ENCODE data around the gene PALM. TPM values are rescaled to one million over a fixed set of nuclear protein-coding genes. Genes with fewer than 3 reads are reported as not detected.
"Not testable (repeated sequence)": the region's sequence is repeated elsewhere in the genome, so short reads cannot be mapped to it uniquely, and the experiment has no call there.

PALM gene
- total RNA-seq, 1 experiment from 2014 or later: 0.83 TPM

DNA sequence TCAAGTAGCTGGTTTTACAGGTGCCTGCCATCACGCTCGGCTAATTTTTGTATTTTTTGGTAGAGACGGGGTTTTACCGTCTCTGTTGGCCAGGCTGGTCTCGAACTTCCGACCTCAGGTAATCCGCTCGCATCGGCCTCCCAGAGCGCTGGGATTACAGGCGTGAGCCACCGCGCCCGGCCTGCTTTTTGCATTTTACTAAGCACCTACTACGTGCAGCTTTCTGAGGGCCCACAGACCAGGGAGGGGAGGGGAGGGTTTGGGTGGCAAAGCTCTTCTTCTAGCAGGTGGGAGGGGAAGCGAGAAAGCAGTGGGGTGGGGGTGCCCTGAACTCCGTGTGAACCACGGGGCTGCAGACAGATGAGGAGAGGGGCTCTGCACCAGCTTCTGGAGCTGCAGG, 15.0 kb downstream of the PALM start:
- H3K4me3 Mint-ChIP-seq (ENCODE audit: low read depth, unreplicated experiment): no peak overlapping the region
- intact Hi-C loops (cut with micrococcal nuclease; ENCODE audit: unreplicated experiment): no loop called here
- no TSS peak for BruUV-seq (replicated peaks)
- no peak for DNase-seq
- CTCF ChIA-PET: no interaction called here
- no peaks in the 10 kb centered on the region for H3K4me1 Mint-ChIP-seq (ENCODE audit: low read depth, unreplicated experiment)
- TF ChIP-seq, protein P1, sequence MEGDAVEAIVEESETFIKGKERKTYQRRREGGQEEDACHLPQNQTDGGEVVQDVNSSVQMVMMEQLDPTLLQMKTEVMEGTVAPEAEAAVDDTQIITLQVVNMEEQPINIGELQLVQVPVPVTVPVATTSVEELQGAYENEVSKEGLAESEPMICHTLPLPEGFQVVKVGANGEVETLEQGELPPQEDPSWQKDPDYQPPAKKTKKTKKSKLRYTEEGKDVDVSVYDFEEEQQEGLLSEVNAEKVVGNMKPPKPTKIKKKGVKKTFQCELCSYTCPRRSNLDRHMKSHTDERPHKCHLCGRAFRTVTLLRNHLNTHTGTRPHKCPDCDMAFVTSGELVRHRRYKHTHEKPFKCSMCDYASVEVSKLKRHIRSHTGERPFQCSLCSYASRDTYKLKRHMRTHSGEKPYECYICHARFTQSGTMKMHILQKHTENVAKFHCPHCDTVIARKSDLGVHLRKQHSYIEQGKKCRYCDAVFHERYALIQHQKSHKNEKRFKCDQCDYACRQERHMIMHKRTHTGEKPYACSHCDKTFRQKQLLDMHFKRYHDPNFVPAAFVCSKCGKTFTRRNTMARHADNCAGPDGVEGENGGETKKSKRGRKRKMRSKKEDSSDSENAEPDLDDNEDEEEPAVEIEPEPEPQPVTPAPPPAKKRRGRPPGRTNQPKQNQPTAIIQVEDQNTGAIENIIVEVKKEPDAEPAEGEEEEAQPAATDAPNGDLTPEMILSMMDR (IDR thresholded peaks at IDR 0.05; ENCODE audit: unreplicated experiment): no peak
- no peak overlapping the region for H3K27ac Mint-ChIP-seq (ENCODE audit: unreplicated experiment)
- peaks cover 5% of the 10 kb centered on the region for H3K27me3 Mint-ChIP-seq (ENCODE audit: unreplicated experiment)
- peaks cover 8% of the 10 kb centered on the region for H3K36me3 Mint-ChIP-seq (ENCODE audit: insufficient read depth, unreplicated experiment)
- no peaks in the 10 kb centered on the region for H3K9me3 Mint-ChIP-seq (ENCODE audit: low read depth, unreplicated experiment)

DNA sequence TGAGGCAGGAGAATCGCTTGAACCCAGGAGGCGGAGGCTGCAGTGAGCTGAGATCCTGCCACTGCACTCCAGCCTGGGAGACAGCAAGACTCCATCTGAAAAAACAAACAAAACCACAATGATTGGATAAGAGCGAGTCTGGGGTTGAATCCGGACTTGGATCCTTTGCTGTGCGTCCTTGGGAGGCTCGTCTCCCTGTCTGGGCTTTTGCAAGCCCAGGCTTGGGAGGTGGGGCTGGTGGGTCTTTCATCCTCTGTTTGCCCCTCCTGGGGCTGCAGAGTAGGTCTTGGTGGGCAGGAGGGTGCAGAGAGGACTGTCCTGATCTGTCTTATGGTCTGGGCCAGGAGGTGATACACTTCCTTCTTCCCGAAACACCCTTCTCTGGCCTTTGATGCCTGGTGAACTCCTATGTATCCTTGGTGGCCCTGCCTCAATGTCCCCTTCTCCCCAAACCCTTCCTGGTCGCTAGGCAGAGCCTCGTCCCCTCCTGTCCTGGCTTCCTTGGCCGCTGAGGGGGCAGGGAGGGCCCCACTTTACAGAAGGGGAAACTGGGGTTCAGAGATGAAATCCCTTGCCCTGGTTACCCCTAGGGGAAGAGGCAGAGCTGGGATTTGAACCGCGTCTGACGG, 16.8 kb downstream of the PALM start:
- Mint-ChIP-seq H3K9me3 (ENCODE audit: low read depth, unreplicated experiment) (no peaks in the 10 kb centered on the region), H3K4me1 (ENCODE audit: low read depth, unreplicated experiment) (no peaks in the 10 kb centered on the region), H3K4me3 (ENCODE audit: low read depth, unreplicated experiment) (no peak overlapping the region), H3K36me3 (ENCODE audit: insufficient read depth, unreplicated experiment) (peaks cover 8% of the 10 kb centered on the region), H3K27me3 (ENCODE audit: unreplicated experiment) (no peaks in the 10 kb centered on the region), H3K27ac (ENCODE audit: unreplicated experiment) (no peak overlapping the region)
- intact Hi-C loops (cut with micrococcal nuclease; ENCODE audit: unreplicated experiment): no loop called here
- TF ChIP-seq, protein P1 (IDR thresholded peaks at IDR 0.05; ENCODE audit: unreplicated experiment): no peak
- no TSS peak for BruUV-seq (replicated peaks)
- DNase-seq: no peak
- CTCF ChIA-PET: no interaction called here

DNA sequence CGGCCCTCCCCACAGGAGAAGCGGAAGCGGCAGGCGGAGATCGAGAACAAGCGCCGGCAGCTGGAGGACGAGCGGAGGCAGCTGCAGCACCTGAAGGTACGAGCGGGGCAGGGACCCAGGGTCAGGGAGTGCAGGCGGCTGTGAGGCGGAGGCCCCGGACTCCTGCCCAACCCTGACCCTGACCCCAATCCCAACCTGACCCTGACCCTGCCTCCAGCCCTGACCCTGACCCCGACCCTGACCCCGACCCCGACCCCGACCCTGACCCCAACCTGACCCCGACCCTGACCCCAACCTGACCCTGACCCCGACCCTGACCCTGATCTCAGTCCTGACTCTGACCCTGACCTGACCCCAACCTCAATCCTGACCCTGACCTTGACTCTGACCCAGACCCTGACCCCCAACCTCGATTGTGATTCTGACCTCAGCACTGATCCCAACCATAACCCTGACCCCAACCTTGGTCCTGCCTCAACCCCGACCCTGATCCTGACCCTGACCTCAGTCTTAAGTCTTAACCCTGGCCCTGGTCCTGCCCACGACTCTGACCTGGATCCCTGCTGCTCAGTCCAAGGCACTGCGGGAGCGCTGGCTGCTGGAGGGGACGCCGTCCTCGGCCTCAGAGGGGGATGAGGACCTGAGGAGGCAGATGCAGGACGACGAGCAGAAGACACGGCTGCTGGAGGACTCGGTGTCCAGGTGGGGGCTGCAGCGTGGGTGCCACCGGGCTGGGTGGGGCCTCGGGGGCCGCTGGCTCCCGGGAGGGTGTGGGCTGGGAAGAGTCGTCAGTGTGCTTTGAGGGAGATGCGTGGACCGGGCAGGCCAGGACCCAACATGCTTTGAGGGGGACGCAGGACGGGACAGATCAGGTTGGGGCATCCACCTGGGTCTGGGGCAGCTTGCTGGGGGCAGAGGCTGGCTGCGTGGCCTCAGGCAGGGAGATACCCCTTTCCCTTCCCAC, 18.5 kb downstream of the PALM start:
- Mint-ChIP-seq H3K4me1 (ENCODE audit: low read depth, unreplicated experiment) (no peaks in the 10 kb centered on the region), H3K27ac (ENCODE audit: unreplicated experiment) (no peak overlapping the region), H3K9me3 (ENCODE audit: low read depth, unreplicated experiment) (no peaks in the 10 kb centered on the region), H3K36me3 (ENCODE audit: insufficient read depth, unreplicated experiment) (peaks cover 8% of the 10 kb centered on the region), H3K27me3 (ENCODE audit: unreplicated experiment) (no peaks in the 10 kb centered on the region), H3K4me3 (ENCODE audit: low read depth, unreplicated experiment) (no peak overlapping the region)
- CTCF ChIA-PET: no interaction called here
- BruUV-seq (replicated peaks): no TSS peak
- intact Hi-C loops (cut with micrococcal nuclease; ENCODE audit: unreplicated experiment): no loop called here
- TF ChIP-seq, protein P1 (IDR thresholded peaks at IDR 0.05; ENCODE audit: unreplicated experiment): no peak
- no peak for DNase-seq

DNA sequence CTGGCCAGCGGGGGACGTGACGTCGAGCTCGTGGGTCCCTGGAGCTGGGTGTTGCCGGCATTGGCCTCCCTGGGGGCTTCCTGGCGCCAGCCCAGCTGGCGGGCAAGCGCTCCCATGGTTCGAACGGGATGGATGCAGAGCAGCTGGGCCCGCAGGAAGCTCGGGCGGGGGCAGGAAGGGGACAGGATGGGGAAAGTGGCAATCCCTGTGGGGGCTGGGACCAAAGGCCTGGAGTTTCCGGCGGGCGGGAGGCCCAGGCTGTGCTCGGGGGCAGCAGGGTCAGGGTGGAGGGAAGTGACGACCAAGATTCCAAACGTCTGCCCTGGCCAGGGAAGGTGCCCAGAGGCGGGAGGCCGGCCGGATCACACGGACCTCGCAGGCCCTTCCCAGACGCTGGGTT, 19.3 kb downstream of the PALM start:
- Mint-ChIP-seq H3K27me3 (ENCODE audit: unreplicated experiment) (peaks cover 3% of the 10 kb centered on the region), H3K27ac (ENCODE audit: unreplicated experiment) (no peak overlapping the region), H3K9me3 (ENCODE audit: low read depth, unreplicated experiment) (no peaks in the 10 kb centered on the region), H3K36me3 (ENCODE audit: insufficient read depth, unreplicated experiment) (peaks cover 8% of the 10 kb centered on the region), H3K4me1 (ENCODE audit: low read depth, unreplicated experiment) (peaks cover 2% of the 10 kb centered on the region), H3K4me3 (ENCODE audit: low read depth, unreplicated experiment) (no peak overlapping the region)
- intact Hi-C loops (cut with micrococcal nuclease; ENCODE audit: unreplicated experiment): no loop called here
- CTCF ChIA-PET: no interaction called here
- TF ChIP-seq, protein P1 (IDR thresholded peaks at IDR 0.05; ENCODE audit: unreplicated experiment): no peak
- no TSS peak for BruUV-seq (replicated peaks)
- DNase-seq: no peak

DNA sequence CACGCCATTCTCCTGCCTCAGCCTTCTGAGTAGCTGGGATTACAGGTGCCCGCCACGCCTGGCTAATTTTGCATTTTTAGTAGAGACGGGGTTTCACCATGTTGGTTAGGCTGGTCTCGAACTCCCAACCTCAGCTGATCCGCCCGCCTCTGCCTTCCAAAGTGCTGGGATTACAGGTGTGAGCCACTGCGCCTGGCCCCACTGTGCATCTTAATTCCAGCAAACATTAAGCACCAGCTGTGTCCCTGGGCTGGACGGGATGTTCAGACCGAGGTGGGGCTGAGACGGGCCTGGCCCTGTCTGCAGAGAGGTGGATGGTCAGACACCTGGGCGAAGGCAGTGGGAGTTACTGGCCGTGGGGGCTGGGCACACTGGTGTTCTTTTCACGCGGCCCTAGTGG, 20.8 kb downstream of the PALM start:
- CTCF ChIA-PET; H3K36me3 Mint-ChIP-seq (ENCODE audit: insufficient read depth, unreplicated experiment); DNase-seq; H3K9me3 Mint-ChIP-seq (ENCODE audit: low read depth, unreplicated experiment); H3K4me1 Mint-ChIP-seq (ENCODE audit: low read depth, unreplicated experiment); intact Hi-C loops (cut with micrococcal nuclease; ENCODE audit: unreplicated experiment); H3K27ac Mint-ChIP-seq (ENCODE audit: unreplicated experiment); H3K4me3 Mint-ChIP-seq (ENCODE audit: low read depth, unreplicated experiment); BruUV-seq (replicated peaks): not testable (repeated sequence)
- H3K27me3 Mint-ChIP-seq (ENCODE audit: unreplicated experiment): peaks cover 13% of the 10 kb centered on the region

Measured in Calu3 (cell line).